Cortex of kidney (tissue), 1 donor: ENCODE results near the gene OVCH2.

Experiments used
- DNase-seq: peaks from one replicate; lab custom pipeline; 2025; lab: John Stamatoyannopoulos, UW

Gene OVCH2

DNA sequence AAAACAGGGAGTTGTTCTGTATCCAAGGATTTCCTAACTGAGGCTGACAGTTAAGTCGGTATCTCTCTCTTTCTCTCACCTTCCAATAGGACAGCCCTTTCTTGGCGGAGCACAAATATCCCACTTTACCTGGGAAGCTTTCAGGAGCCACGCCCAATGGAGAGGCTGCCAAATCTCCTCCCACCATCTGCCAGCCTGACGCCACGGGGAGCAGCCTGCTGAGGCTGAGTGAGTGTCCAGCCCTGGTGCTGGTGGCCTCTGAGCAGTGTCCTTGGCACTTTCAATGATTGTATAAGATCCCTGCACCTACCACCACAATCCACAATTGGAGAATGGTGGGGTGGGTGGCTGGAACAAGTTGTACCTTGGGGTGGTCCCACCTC, 66.6 kb downstream of the OVCH2 start:
- DNase-seq = no peak
